Calu3 (cell line): ENCODE results near the gene TXNRD1. TPM values are rescaled to one million over a fixed set of nuclear protein-coding genes. Genes with fewer than 3 reads are reported as not detected.

Source experiments
- BruUV-seq: library from RNA; stranded (reverse); fragments of 400-500 nt; replicated peaks from 2 replicates; lab custom pipeline; 2021; lab: Mats Ljungman, UMichigan
- CTCF ChIA-PET: fragments of 300-600 bp; sonication (Branson Sonifier 250); formaldehyde crosslinking; loops from one replicate; lab custom pipeline; 2022; ENCODE audit warnings: antibody characterized with exemption; lab: Charles Lee
- DNase-seq: peaks from one replicate; pipeline ENCODE4 v3.0.0; 2022
- H3K27ac Mint-ChIP-seq: one replicate; pipeline ENCODE4 v1.8.0; 2022; ENCODE audit warnings: mixed read lengths; ENCODE audit not compliant: unreplicated experiment
- H3K27me3 Mint-ChIP-seq: one replicate; pipeline ENCODE4 v1.8.0; 2022; ENCODE audit warnings: mixed read lengths; ENCODE audit not compliant: unreplicated experiment
- H3K36me3 Mint-ChIP-seq: one replicate; pipeline ENCODE4 v1.8.0; 2022; ENCODE audit warnings: mild to moderate bottlenecking, moderate library complexity, mixed read lengths; ENCODE audit not compliant: insufficient read depth, unreplicated experiment
- H3K4me1 Mint-ChIP-seq: one replicate; pipeline ENCODE4 v1.8.0; 2022; ENCODE audit warnings: mild to moderate bottlenecking, low read depth, mixed read lengths; ENCODE audit not compliant: unreplicated experiment
- H3K4me3 Mint-ChIP-seq: one replicate; pipeline ENCODE4 v1.8.0; 2022; ENCODE audit warnings: mild to moderate bottlenecking, low read depth, moderate library complexity, mixed read lengths; ENCODE audit not compliant: unreplicated experiment
- H3K9me3 Mint-ChIP-seq: one replicate; pipeline ENCODE4 v1.8.0; 2022; ENCODE audit warnings: low read depth, mixed read lengths; ENCODE audit not compliant: unreplicated experiment
- CTCF ChIP-seq: fragments of 200-600 bp; IDR thresholded peaks from one replicate; pipeline ENCODE4 v1.8.0; 2022; ENCODE audit warnings: antibody characterized with exemption; ENCODE audit not compliant: unreplicated experiment
- intact Hi-C: fragments of 100-400 bp; cut with micrococcal nuclease; formaldehyde crosslinking; loops from one replicate; pipeline ENCODE4 v1.10.0; 2022; ENCODE audit not compliant: unreplicated experiment
- total RNA-seq: library from RNA; stranded (reverse); gene quantifications from 2 replicates; pipeline ENCODE4 v1.2.3, GENCODE V29; 2022

The TXNRD1 gene
- total RNA-seq, 1 experiment from 2014 or later, result 262 TPM

DNA sequence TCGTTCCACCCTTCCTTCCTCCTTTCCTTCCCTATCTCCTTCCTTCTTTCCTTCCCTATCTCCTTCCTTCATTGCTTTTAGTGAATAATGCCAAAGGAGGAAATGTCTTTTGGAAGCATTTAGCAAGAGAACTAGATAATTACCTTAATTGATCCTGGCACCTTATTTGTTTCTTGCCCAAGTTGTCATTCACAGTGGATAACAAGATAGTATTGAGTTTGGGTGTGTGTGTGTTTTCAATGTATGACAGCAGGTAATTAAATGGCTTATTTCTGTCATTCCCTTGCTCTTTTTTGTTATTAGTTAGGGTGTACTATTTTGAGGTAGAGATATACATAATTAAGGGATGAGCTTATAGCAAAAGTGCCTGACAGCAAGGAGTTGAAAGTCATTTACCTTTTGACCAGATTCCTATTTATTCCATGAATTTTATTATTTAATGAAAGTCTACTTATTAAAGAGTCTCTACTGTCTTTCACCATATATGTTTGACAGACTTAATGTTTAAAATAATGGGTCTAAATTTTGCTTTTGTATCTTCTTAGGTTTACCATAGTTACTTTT is 118.2 kb downstream of the TXNRD1 start:
- BruUV-seq, result no TSS peak
- no peak overlapping the region for H3K4me3 Mint-ChIP-seq
- CTCF ChIA-PET, result interaction anchor here (0.6 to 1.1 kb wide), 2 partner anchors 10 to 34 kb away, joined by 3 to 6 read pairs; no protein-coding TSS in a partner anchor
- no peak for DNase-seq
- H3K27me3 Mint-ChIP-seq, result no peaks in the 10 kb centered on the region
- no peak for TF ChIP-seq CTCF
- no peaks in the 10 kb centered on the region for H3K4me1 Mint-ChIP-seq
- intact Hi-C loops, result no loop called here
- peaks cover 81% of the 10 kb centered on the region for H3K36me3 Mint-ChIP-seq
- no peaks in the 10 kb centered on the region for H3K9me3 Mint-ChIP-seq
- H3K27ac Mint-ChIP-seq, result no peak overlapping the region

GRCh38 chr12:104334581-104334980 is 119.0 kb downstream of the TXNRD1 start:
- CTCF ChIA-PET, result interaction anchor here (1.1 kb wide), 1 partner anchor 35 kb away, joined by 6 read pairs; no protein-coding TSS in a partner anchor

DNA sequence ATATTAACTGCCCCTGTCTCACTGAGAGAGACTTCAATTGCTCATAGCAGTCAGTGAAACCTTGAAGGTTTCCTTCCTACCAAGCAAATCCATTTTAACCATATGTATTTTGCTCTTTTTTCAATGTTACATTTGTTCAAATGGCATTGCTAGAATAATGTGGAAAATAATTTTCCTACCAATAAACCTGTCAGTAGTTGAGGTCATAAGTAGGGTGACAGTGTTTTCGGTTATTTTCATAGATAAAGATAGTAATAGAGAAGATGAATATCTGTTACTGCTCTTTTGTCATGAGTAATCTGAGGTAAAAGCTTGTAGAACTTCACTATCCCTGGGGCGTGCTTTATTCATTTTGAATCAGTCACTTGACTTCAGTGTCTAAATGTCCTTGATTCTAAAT is 120.5 kb downstream of the TXNRD1 start:
- Mint-ChIP-seq H3K27ac (no peak overlapping the region), H3K27me3 (no peaks in the 10 kb centered on the region), H3K4me1 (peaks cover 9% of the 10 kb centered on the region), H3K4me3 (no peak overlapping the region), H3K36me3 (peaks cover 87% of the 10 kb centered on the region), H3K9me3 (no peaks in the 10 kb centered on the region)
- DNase-seq, result no peak
- BruUV-seq, result no TSS peak
- intact Hi-C loops, result no loop called here
- no peak for TF ChIP-seq CTCF
- CTCF ChIA-PET, result interaction anchor here (0.8 kb wide), 1 partner anchor 117 kb away, joined by 4 read pairs; no protein-coding TSS in a partner anchor

More at GRCh38 chr12:104334581-104334980, 119.0 kb downstream of the TXNRD1 start:
- intact Hi-C loops, result no loop called here
- no peak for DNase-seq
- H3K36me3 Mint-ChIP-seq, result peaks cover 84% of the 10 kb centered on the region
- H3K27ac Mint-ChIP-seq, result no peak overlapping the region
- H3K4me1 Mint-ChIP-seq, result no peaks in the 10 kb centered on the region
- H3K27me3 Mint-ChIP-seq, result no peaks in the 10 kb centered on the region
- no peak for TF ChIP-seq CTCF
- H3K4me3 Mint-ChIP-seq, result no peak overlapping the region
- no peaks in the 10 kb centered on the region for H3K9me3 Mint-ChIP-seq
- BruUV-seq, result no TSS peak

GRCh38 chr12:104337030-104337558 is 121.5 kb downstream of the TXNRD1 start:
- no peak for TF ChIP-seq CTCF
- Mint-ChIP-seq H3K4me3 (no peak overlapping the region), H3K4me1 (peaks cover 9% of the 10 kb centered on the region), H3K9me3 (no peaks in the 10 kb centered on the region), H3K36me3 (peaks cover 89% of the 10 kb centered on the region), H3K27me3 (no peaks in the 10 kb centered on the region), H3K27ac (no peak overlapping the region)
- intact Hi-C loops, result no loop called here
- no TSS peak for BruUV-seq
- CTCF ChIA-PET, result interaction anchor here (0.6 to 1.9 kb wide), 4 partner anchors 30 to 1560 kb away, joined by 3 to 6 read pairs (median 4); partner anchors contain the start of gene TXNRD1
- DNase-seq, result no peak
